GM21528 (cell line): ENCODE results near the gene ZDHHC23.

Experiments used
- ATAC-seq: cut with Tn5 transposase; IDR thresholded peaks from one replicate; pipeline ENCODE4 v1.9.1; 2021; ENCODE audit warnings: mild to moderate bottlenecking, moderate library complexity; ENCODE audit not compliant: unreplicated experiment, low FRiP score

Gene ZDHHC23

GRCh38 chr3:113985541-113985940 lies 37.7 kb downstream of the ZDHHC23 start:
- no peak for ATAC-seq

GRCh38 chr3:114005481-114005880 lies 57.7 kb downstream of the ZDHHC23 start:
- peak; percentile 87 for ATAC-seq

GRCh38 chr3:114011059-114011797 lies 63.4 kb downstream of the ZDHHC23 start:
- ATAC-seq: peak; percentile 61
